Activated CD4-positive, alpha-beta memory T cell treated with anti-CD3 and anti-CD28 coated beads for 36 hours (primary cell): Measurements from ENCODE around the gene KCNMB3. TPM values are rescaled to one million over a fixed set of nuclear protein-coding genes. Genes with fewer than 3 reads are reported as not detected.
"Not testable (repeated sequence)": the region's sequence is repeated elsewhere in the genome, so short reads cannot be mapped to it uniquely, and the experiment has no call there.

Experiments used
- CTCF ChIA-PET: fragments of 350-600 bp; sonication (Branson Sonifier 250); formaldehyde crosslinking; loops from one replicate; lab custom pipeline; 2021; ENCODE audit warnings: antibody characterized with exemption, inconsistent platforms; lab: Charles Lee
- POLR2A ChIA-PET: fragments of 350-600 bp; sonication (Branson Sonifier 250); formaldehyde crosslinking; loops from one replicate; lab custom pipeline; 2021; ENCODE audit warnings: antibody characterized with exemption; lab: Charles Lee
- DNase-seq: peaks from one replicate; pipeline ENCODE4 v3.0.0-alpha.2; 2020
- H3K27ac Mint-ChIP-seq: one replicate; pipeline ENCODE4 v1.8.0; 2021; ENCODE audit warnings: mixed read lengths
- H3K27me3 Mint-ChIP-seq: one replicate; pipeline ENCODE4 v1.8.0; 2021; ENCODE audit warnings: mixed read lengths
- H3K36me3 Mint-ChIP-seq: one replicate; pipeline ENCODE4 v1.8.0; 2021; ENCODE audit warnings: mixed read lengths
- H3K4me1 Mint-ChIP-seq: one replicate; pipeline ENCODE4 v1.8.0; 2021; ENCODE audit warnings: low read depth, mixed read lengths
- H3K4me3 Mint-ChIP-seq: one replicate; pipeline ENCODE4 v1.8.0; 2021; ENCODE audit warnings: mild to moderate bottlenecking, mixed read lengths
- H3K9me3 Mint-ChIP-seq: one replicate; pipeline ENCODE4 v1.8.0; 2021; ENCODE audit warnings: mixed read lengths
- intact Hi-C: fragments of 100-400 bp; cut with micrococcal nuclease; formaldehyde crosslinking; loops from one replicate; pipeline ENCODE4 v1.15.1; 2023
- total RNA-seq, 2 experiments: library from RNA; stranded (reverse); gene quantifications; one replicate each; pipeline ENCODE4 v1.2.3, GENCODE V29; 2021

The KCNMB3 gene
- total RNA-seq, 2 experiments from 2014 or later: 0.17 to 0.29 TPM

- no peak for DNase-seq
- POLR2A ChIA-PET: no interaction called here
- CTCF ChIA-PET: no interaction called here
- no peak overlapping the region for H3K4me3 Mint-ChIP-seq
- peaks cover 23% of the 10 kb centered on the region for H3K36me3 Mint-ChIP-seq
- intact Hi-C loops: no loop called here
- H3K9me3 Mint-ChIP-seq: no peaks in the 10 kb centered on the region
- no peak overlapping the region for H3K27ac Mint-ChIP-seq
- H3K4me1 Mint-ChIP-seq: no peaks in the 10 kb centered on the region
- no peaks in the 10 kb centered on the region for H3K27me3 Mint-ChIP-seq
Observed at GRCh38 chr3:179227349-179227748, 23.6 kb downstream of the KCNMB3 start.

GRCh38 chr3:179224584-179224983, 26.3 kb downstream of the KCNMB3 start:
- Mint-ChIP-seq H3K36me3 (peaks cover 5% of the 10 kb centered on the region), H3K27ac (no peak overlapping the region), H3K9me3 (no peaks in the 10 kb centered on the region), H3K4me3 (no peak overlapping the region), H3K27me3 (no peaks in the 10 kb centered on the region), H3K4me1 (no peaks in the 10 kb centered on the region)
- ChIA-PET POLR2A (no interaction called here), CTCF (no interaction called here)
- no peak for DNase-seq
- intact Hi-C loops: no loop called here

GRCh38 chr3:179223548-179223947, 27.4 kb downstream of the KCNMB3 start:
- CTCF ChIA-PET: no interaction called here
- intact Hi-C loops: no loop called here
- no peak overlapping the region for H3K27ac Mint-ChIP-seq
- no peaks in the 10 kb centered on the region for H3K9me3 Mint-ChIP-seq
- no peaks in the 10 kb centered on the region for H3K27me3 Mint-ChIP-seq
- DNase-seq: no peak
- POLR2A ChIA-PET: no interaction called here
- no peaks in the 10 kb centered on the region for H3K4me1 Mint-ChIP-seq
- H3K4me3 Mint-ChIP-seq: no peak overlapping the region
- peaks cover 5% of the 10 kb centered on the region for H3K36me3 Mint-ChIP-seq

GRCh38 chr3:179218213-179218612, 32.7 kb downstream of the KCNMB3 start:
- intact Hi-C loops, H3K9me3 Mint-ChIP-seq, H3K36me3 Mint-ChIP-seq, POLR2A ChIA-PET, H3K27ac Mint-ChIP-seq, H3K4me3 Mint-ChIP-seq, H3K4me1 Mint-ChIP-seq, DNase-seq, H3K27me3 Mint-ChIP-seq: not testable (repeated sequence)
- CTCF ChIA-PET: interaction anchor here (0.7 kb wide), 1 partner anchor 29 kb away, joined by 3 read pairs; no protein-coding TSS in a partner anchor

- intact Hi-C loops, H3K27me3 Mint-ChIP-seq, H3K27ac Mint-ChIP-seq, H3K4me3 Mint-ChIP-seq, H3K36me3 Mint-ChIP-seq, POLR2A ChIA-PET, DNase-seq, CTCF ChIA-PET, H3K9me3 Mint-ChIP-seq, H3K4me1 Mint-ChIP-seq: not testable (repeated sequence)
Observed at GRCh38 chr3:179215550-179215949, 35.4 kb downstream of the KCNMB3 start.

DNA sequence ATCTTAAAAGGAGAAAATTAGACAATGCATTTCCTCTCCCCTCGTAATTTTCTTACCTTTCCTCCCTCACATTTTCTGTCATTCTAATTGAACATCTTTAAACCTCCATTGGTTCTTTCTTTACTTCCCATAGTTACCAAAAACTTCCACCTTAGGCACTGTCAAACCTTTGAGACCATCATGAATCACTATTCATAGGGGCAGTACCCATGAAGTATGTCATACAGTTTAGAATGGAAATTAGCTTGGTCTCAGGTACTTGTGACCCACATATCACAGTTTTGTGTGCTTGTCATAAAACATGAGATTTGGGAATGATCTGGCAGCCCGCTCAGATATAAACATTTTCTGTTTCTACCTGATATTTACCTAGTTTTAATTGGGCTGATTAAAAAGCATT, 50.1 kb downstream of the KCNMB3 start:
- no peaks in the 10 kb centered on the region for H3K9me3 Mint-ChIP-seq
- POLR2A ChIA-PET: no interaction called here
- no peak overlapping the region for H3K4me3 Mint-ChIP-seq
- CTCF ChIA-PET: interaction anchor here (1.2 kb wide), 1 partner anchor 54 kb away, joined by 3 read pairs; no protein-coding TSS in a partner anchor
- DNase-seq: no peak
- intact Hi-C loops: no loop called here
- H3K27me3 Mint-ChIP-seq: no peaks in the 10 kb centered on the region
- no peak overlapping the region for H3K27ac Mint-ChIP-seq
- peaks cover 16% of the 10 kb centered on the region for H3K36me3 Mint-ChIP-seq
- peaks cover 21% of the 10 kb centered on the region for H3K4me1 Mint-ChIP-seq

DNA sequence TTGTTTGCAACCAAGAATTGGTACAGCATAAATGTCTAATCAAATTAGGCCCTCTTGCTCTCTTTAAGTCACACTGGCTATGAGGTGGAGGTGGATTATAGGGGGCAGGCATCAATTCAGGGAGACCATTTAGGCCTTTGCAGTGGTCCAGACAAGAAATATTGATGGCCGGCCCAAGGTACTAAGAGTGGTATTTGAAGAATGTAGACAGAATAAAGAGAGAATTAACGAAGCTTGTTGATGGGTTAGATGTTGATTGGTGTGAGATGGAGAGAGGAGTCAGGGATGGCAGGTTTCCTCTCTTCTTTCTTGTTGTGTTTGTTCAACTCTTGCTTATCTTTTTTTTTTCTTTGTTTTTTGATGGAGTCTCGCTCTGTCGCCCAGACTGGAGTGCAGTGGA, 54.2 kb downstream of the KCNMB3 start:
- CTCF ChIA-PET: no interaction called here
- H3K9me3 Mint-ChIP-seq: no peaks in the 10 kb centered on the region
- intact Hi-C loops: loop anchor here (1.0 to 5.0 kb wide), 3 partner anchors 15 to 179 kb away; no protein-coding TSS in a partner anchor
- no peak overlapping the region for H3K27ac Mint-ChIP-seq
- no peak overlapping the region for H3K4me3 Mint-ChIP-seq
- no peaks in the 10 kb centered on the region for H3K27me3 Mint-ChIP-seq
- H3K36me3 Mint-ChIP-seq: peaks cover 8% of the 10 kb centered on the region
- no peak for DNase-seq
- peaks cover 42% of the 10 kb centered on the region for H3K4me1 Mint-ChIP-seq
- POLR2A ChIA-PET: no interaction called here

DNA sequence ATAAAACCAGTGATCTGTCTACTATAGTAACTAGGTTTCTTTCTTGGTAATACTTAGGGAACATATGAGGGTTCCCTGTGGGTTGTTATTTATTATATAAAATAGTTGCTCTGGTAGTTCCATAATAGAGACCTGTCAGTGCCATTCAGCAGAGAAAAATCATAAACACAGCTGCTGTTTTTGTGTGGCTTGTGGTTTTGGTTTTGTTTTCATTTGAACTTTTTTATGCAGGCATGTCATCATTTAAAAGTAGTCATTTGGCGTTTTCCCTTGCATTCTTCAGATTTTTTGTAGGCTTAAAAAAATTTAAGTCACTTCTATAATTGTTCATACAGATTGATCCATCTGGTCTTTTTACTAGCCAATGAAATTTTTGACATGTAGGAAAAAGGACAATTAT, 54.8 kb downstream of the KCNMB3 start:
- DNase-seq: no peak
- no peak overlapping the region for H3K4me3 Mint-ChIP-seq

DNA sequence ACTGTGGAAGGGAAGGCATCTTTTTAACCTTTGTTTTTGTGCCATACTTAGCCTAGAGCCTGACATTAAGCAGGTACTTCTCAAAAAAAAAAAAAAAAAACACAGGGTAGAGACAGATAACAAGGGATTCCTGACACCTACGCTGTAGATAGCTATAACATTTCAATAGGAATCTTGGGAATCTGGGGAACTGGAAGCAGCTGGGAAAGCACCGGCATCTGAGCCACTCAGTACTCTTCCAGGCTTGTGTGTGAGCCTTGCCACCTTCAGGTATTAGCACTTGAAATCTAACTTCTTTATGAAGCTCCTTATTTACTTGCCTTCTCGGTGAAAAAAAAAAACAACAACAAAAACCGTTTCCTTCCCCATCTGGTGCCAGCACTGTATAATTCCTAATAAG, 56.0 kb downstream of the KCNMB3 start:
- peaks cover 47% of the 10 kb centered on the region for H3K4me1 Mint-ChIP-seq
- no peak overlapping the region for H3K4me3 Mint-ChIP-seq
- no peak overlapping the region for H3K27ac Mint-ChIP-seq
- H3K9me3 Mint-ChIP-seq: no peaks in the 10 kb centered on the region
- no peak for DNase-seq
- intact Hi-C loops: loop anchor here (5.0 kb wide), 1 partner anchor 178 kb away; no protein-coding TSS in a partner anchor
- no peaks in the 10 kb centered on the region for H3K27me3 Mint-ChIP-seq
- ChIA-PET POLR2A (interaction anchor here (1.6 kb wide), 1 partner anchor 9 kb away, joined by 5 read pairs; no protein-coding TSS in a partner anchor), CTCF (no interaction called here)
- no peaks in the 10 kb centered on the region for H3K36me3 Mint-ChIP-seq

More for the DNA sequence above, 54.8 kb downstream of the KCNMB3 start:
- peaks cover 5% of the 10 kb centered on the region for H3K36me3 Mint-ChIP-seq
- intact Hi-C loops: loop anchor here (1.0 to 5.0 kb wide), 3 partner anchors 15 to 179 kb away; no protein-coding TSS in a partner anchor
- peaks cover 40% of the 10 kb centered on the region for H3K4me1 Mint-ChIP-seq
- ChIA-PET POLR2A (interaction anchor here (0.7 kb wide), 1 partner anchor 47 kb away, joined by 3 read pairs; no protein-coding TSS in a partner anchor), CTCF (no interaction called here)
- no peaks in the 10 kb centered on the region for H3K27me3 Mint-ChIP-seq
- no peaks in the 10 kb centered on the region for H3K9me3 Mint-ChIP-seq
- peak overlapping the region; percentile 18 for H3K27ac Mint-ChIP-seq

Other genes starting within 250 kb of the KCNMB3 start
- 1 to 10 TPM; 9.0 TPM for gene ZMAT3, start 179.3 kb downstream of the KCNMB3 start, total RNA-seq
- gene PIK3CA, start 102.8 kb downstream of the KCNMB3 start, total RNA-seq: 10 to 100 TPM; 16.7 to 19.1 TPM
- 10 to 100 TPM; 23.5 to 25.0 TPM for gene ZNF639, start 71.9 kb upstream of the KCNMB3 start, total RNA-seq
- 10 to 100 TPM; 31.1 to 31.3 TPM for gene MFN1, start 96.6 kb upstream of the KCNMB3 start, total RNA-seq
- gene GNB4, start 200.4 kb upstream of the KCNMB3 start, total RNA-seq: under 1 TPM; 0.51 to 0.59 TPM